ENCODE measurements around the gene GRIP2. TPM values are rescaled to one million over a fixed set of nuclear protein-coding genes. Genes with fewer than 3 reads are reported as not detected.

GRIP2 gene
- total RNA-seq, 1 experiment from 2014 or later, result not detected

DNA sequence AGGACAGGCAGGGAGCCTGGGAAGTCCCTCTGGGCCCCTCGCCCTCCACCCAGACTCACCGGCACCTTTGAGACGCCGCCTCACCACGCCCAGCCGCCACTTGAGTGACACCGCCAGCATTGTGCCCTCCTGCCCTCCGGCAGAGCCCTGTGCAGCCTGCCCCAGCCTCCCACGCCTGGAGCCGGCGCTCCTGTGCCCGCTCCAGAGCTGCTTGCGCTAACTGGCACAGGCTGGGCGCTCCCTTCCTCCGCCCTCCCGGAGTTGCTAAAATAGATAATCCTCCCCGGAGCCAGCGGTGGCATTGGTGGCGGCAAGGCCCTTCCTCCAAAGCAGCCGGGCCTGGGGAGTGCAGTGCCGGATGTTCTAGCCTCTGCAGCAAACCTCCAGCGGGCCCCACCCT is 15.7 kb upstream of the GRIP2 start:
- no TSS peak for BruUV-seq (replicated peaks)
- Mint-ChIP-seq H3K4me3 (ENCODE audit: unreplicated experiment) (no peak overlapping the region), H3K27ac (ENCODE audit: low read depth, unreplicated experiment) (no peak overlapping the region), H3K4me1 (ENCODE audit: insufficient read depth, unreplicated experiment) (peaks cover 16% of the 10 kb centered on the region), H3K27me3 (ENCODE audit: insufficient read depth, unreplicated experiment) (peaks cover 20% of the 10 kb centered on the region), H3K9me3 (ENCODE audit: unreplicated experiment) (no peaks in the 10 kb centered on the region), H3K36me3 (ENCODE audit: insufficient read depth, unreplicated experiment) (peaks cover 6% of the 10 kb centered on the region)
- TF ChIP-seq, protein P1, sequence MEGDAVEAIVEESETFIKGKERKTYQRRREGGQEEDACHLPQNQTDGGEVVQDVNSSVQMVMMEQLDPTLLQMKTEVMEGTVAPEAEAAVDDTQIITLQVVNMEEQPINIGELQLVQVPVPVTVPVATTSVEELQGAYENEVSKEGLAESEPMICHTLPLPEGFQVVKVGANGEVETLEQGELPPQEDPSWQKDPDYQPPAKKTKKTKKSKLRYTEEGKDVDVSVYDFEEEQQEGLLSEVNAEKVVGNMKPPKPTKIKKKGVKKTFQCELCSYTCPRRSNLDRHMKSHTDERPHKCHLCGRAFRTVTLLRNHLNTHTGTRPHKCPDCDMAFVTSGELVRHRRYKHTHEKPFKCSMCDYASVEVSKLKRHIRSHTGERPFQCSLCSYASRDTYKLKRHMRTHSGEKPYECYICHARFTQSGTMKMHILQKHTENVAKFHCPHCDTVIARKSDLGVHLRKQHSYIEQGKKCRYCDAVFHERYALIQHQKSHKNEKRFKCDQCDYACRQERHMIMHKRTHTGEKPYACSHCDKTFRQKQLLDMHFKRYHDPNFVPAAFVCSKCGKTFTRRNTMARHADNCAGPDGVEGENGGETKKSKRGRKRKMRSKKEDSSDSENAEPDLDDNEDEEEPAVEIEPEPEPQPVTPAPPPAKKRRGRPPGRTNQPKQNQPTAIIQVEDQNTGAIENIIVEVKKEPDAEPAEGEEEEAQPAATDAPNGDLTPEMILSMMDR (IDR thresholded peaks at IDR 0.05; ENCODE audit: unreplicated experiment), result no peak
- CTCF ChIA-PET, result no interaction called here
- POLR2A ChIA-PET, result no interaction called here
- DNase-seq (ENCODE audit: unreplicated experiment), result peak; percentile 41
- intact Hi-C loops (cut with micrococcal nuclease), result no loop called here

DNA sequence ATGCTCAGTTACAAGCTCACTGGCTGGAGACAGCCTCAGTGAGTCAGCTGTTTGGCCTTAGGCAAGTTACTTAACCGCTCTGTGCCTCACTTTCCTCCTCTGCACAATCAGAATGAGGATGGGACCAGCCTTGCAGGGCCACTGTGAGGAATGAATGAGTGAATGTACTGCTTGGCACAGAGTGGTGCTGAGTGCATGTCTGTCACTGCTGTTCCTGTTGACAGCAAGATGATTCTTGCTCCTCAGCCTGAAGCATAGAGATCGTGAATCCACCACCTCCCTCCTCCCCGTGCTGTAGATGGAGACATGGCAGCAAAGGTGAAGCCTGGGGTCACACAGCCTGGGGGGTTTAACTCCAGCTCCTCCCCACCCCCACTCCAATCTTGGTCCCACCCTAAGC is 14.6 kb upstream of the GRIP2 start:
- H3K9me3 Mint-ChIP-seq (ENCODE audit: unreplicated experiment), result no peaks in the 10 kb centered on the region
- TF ChIP-seq, protein P1 (IDR thresholded peaks at IDR 0.05; ENCODE audit: unreplicated experiment), result no peak
- POLR2A ChIA-PET, result no interaction called here
- peaks cover 20% of the 10 kb centered on the region for H3K27me3 Mint-ChIP-seq (ENCODE audit: insufficient read depth, unreplicated experiment)
- DNase-seq (ENCODE audit: unreplicated experiment), result peak; percentile 40
- no peak overlapping the region for H3K4me3 Mint-ChIP-seq (ENCODE audit: unreplicated experiment)
- CTCF ChIA-PET, result interaction anchor here (0.5 kb wide), 1 partner anchor 896 kb away, joined by 4 read pairs; no protein-coding TSS in a partner anchor
- intact Hi-C loops (cut with micrococcal nuclease), result no loop called here
- H3K4me1 Mint-ChIP-seq (ENCODE audit: insufficient read depth, unreplicated experiment), result peaks cover 16% of the 10 kb centered on the region
- H3K27ac Mint-ChIP-seq (ENCODE audit: low read depth, unreplicated experiment), result no peak overlapping the region
- peaks cover 6% of the 10 kb centered on the region for H3K36me3 Mint-ChIP-seq (ENCODE audit: insufficient read depth, unreplicated experiment)
- BruUV-seq (replicated peaks), result no TSS peak

DNA sequence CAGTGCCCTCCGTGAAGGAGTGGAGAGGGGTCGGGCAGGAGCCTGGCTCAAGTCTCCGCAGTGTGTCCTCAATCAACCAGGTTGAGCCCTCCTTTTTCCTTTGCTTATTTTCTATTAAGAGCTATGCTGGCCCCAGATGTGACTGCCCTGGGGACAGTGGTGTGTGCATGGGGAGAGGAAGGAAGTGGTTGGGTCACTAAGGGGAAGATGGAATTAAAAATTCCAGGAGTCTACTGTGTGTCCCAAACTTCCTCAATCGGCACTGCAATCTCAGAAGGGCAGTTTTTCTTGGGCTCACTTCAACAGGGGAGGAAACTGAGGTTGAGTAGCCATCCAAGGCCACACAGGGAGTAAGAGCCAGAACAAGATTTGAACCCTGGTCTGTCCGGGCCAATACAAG is 13.7 kb upstream of the GRIP2 start:
- ChIA-PET CTCF (no interaction called here), POLR2A (no interaction called here)
- Mint-ChIP-seq H3K27ac (ENCODE audit: low read depth, unreplicated experiment) (no peak overlapping the region), H3K4me3 (ENCODE audit: unreplicated experiment) (no peak overlapping the region), H3K9me3 (ENCODE audit: unreplicated experiment) (no peaks in the 10 kb centered on the region), H3K36me3 (ENCODE audit: insufficient read depth, unreplicated experiment) (peaks cover 6% of the 10 kb centered on the region), H3K27me3 (ENCODE audit: insufficient read depth, unreplicated experiment) (peaks cover 20% of the 10 kb centered on the region), H3K4me1 (ENCODE audit: insufficient read depth, unreplicated experiment) (peaks cover 16% of the 10 kb centered on the region)
- no TSS peak for BruUV-seq (replicated peaks)
- TF ChIP-seq, protein P1 (IDR thresholded peaks at IDR 0.05; ENCODE audit: unreplicated experiment), result no peak
- no peak for DNase-seq (ENCODE audit: unreplicated experiment)
- intact Hi-C loops (cut with micrococcal nuclease), result no loop called here

DNA sequence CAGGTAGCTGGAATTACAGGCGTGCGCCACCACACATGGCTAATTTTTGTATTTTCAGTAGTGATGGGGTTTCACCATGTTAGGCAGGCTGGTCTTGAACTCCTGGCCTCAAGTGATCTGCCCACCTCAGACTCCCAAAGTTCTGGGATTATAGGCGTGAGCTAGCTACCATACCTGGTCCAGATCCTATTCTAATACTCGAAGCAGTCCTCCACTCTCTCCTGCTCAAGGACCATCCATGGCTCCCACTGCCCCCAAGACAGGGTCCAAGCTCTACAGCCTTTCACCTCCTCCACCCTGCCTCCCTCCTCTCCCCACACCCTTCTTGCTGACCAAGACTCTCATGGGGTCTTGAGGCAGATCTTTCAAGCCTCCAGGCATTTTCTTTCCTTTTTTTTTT is 12.6 kb upstream of the GRIP2 start:
- no peaks in the 10 kb centered on the region for H3K36me3 Mint-ChIP-seq (ENCODE audit: insufficient read depth, unreplicated experiment)
- TF ChIP-seq, protein P1 (IDR thresholded peaks at IDR 0.05; ENCODE audit: unreplicated experiment), result no peak
- BruUV-seq (replicated peaks), result no TSS peak
- no peak for DNase-seq (ENCODE audit: unreplicated experiment)
- H3K27me3 Mint-ChIP-seq (ENCODE audit: insufficient read depth, unreplicated experiment), result peaks cover 20% of the 10 kb centered on the region
- ChIA-PET CTCF (interaction anchor here (0.6 to 0.8 kb wide), 2 partner anchors 84 to 1363 kb away, joined by 3 to 4 read pairs; no protein-coding TSS in a partner anchor), POLR2A (interaction anchor here (0.6 kb wide), 1 partner anchor 316 kb away, joined by 3 read pairs; no protein-coding TSS in a partner anchor)
- H3K27ac Mint-ChIP-seq (ENCODE audit: low read depth, unreplicated experiment), result no peak overlapping the region
- no peaks in the 10 kb centered on the region for H3K9me3 Mint-ChIP-seq (ENCODE audit: unreplicated experiment)
- H3K4me1 Mint-ChIP-seq (ENCODE audit: insufficient read depth, unreplicated experiment), result peaks cover 24% of the 10 kb centered on the region
- intact Hi-C loops (cut with micrococcal nuclease), result no loop called here
- H3K4me3 Mint-ChIP-seq (ENCODE audit: unreplicated experiment), result no peak overlapping the region

Data from MCF 10A (cell line).